Measurements from ENCODE around the gene HEATR3.

DNA sequence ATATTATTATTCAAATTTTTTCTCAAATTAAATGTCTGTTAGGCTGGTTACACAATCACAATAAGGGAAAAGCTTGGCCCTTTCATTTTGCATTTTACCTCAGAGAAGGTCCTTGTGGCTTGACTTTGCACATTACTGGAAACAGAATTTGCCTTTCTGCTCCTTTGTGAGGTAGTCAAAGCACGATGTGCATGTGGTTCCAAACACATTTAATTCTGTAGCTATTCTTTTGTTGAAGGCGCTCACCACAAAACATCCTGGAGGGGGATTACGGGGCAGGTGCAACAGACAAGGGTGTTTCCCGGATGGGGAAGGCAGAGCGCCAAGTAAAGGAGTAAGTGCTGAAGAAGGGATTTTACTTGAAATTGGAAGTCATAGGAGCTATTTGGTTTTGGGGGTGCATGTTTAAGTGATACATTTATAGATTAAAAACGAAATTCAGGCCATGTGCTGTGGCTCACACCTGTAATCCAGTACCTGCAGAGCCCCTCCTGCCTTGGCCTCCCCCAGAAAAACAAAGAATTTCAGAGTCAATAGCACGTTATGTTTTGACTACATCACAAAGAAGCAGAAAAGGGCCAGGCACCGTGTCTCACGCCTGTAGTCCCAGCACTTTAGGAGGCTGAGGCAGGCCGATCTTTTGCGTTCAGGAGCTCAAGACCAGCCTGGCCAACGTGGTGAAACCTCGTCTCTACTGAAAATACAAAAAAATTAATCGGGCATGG is 56.1 kb downstream of the HEATR3 start:
- TF ChIP-seq, protein P1, sequence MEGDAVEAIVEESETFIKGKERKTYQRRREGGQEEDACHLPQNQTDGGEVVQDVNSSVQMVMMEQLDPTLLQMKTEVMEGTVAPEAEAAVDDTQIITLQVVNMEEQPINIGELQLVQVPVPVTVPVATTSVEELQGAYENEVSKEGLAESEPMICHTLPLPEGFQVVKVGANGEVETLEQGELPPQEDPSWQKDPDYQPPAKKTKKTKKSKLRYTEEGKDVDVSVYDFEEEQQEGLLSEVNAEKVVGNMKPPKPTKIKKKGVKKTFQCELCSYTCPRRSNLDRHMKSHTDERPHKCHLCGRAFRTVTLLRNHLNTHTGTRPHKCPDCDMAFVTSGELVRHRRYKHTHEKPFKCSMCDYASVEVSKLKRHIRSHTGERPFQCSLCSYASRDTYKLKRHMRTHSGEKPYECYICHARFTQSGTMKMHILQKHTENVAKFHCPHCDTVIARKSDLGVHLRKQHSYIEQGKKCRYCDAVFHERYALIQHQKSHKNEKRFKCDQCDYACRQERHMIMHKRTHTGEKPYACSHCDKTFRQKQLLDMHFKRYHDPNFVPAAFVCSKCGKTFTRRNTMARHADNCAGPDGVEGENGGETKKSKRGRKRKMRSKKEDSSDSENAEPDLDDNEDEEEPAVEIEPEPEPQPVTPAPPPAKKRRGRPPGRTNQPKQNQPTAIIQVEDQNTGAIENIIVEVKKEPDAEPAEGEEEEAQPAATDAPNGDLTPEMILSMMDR (conservative IDR thresholded peaks at IDR 0.05; ENCODE audit: low read length), result no peak
- TF ChIP-seq EZH2phosphoT487 (IDR thresholded peaks at IDR 0.05; ENCODE audit: borderline replicate concordance), result no peak
